ENCODE results near the gene CADM3. TPM values are rescaled to one million over a fixed set of nuclear protein-coding genes. Genes with fewer than 3 reads are reported as not detected.
A peak's percentile ranks its signal among the peaks of the same experiment; 100 is the strongest.

CADM3 gene
- 10 to 100 TPM in 1 of 2 donors, 1 to 10 TPM in 1; 4.0 to 12.5 TPM for total RNA-seq

- Histone ChIP-seq H3K4me3 (peak within 1 kb of the TSS; percentile 18 to 46), H3K9me3 (no peaks in the 10 kb centered on the region), H3K27me3 (peaks cover 6 to 23% of the 10 kb centered on the region in 2 donors), H3K27ac (peak within 1 kb of the TSS in 1 of 2 donors; percentile 15), H3K36me3 (no peaks in the 10 kb centered on the region), H3K4me1 (peaks cover 0 to 16% of the 10 kb centered on the region in 2 donors)
- DNase-seq (ENCODE audit: low spot score) = no peak
- TF ChIP-seq CTCF (IDR thresholded peaks at IDR 0.05) = no peak
Measured at GRCh38 chr1:159171254-159171687, at the start of gene CADM3. CADM3 (plus strand) TSS chr1:159171615; CDS start chr1:159171766, 151 bp downstream.

GRCh38 chr1:159122005-159122621, 49.3 kb upstream of the CADM3 start:
- Histone ChIP-seq H3K36me3 (no peaks in the 10 kb centered on the region), H3K9me3 (no peaks in the 10 kb centered on the region), H3K27ac (no peak overlapping the region), H3K4me1 (no peaks in the 10 kb centered on the region), H3K4me3 (no peak overlapping the region), H3K27me3 (no peaks in the 10 kb centered on the region)
- no peak for TF ChIP-seq CTCF (IDR thresholded peaks at IDR 0.05)
- no peak for DNase-seq (ENCODE audit: low spot score)

GRCh38 chr1:159123587-159123986, 47.8 kb upstream of the CADM3 start:
- DNase-seq (ENCODE audit: low spot score) = no peak
- Histone ChIP-seq H3K36me3 (no peaks in the 10 kb centered on the region), H3K4me1 (no peaks in the 10 kb centered on the region), H3K9me3 (no peaks in the 10 kb centered on the region), H3K4me3 (no peak overlapping the region), H3K27ac (no peak overlapping the region), H3K27me3 (no peaks in the 10 kb centered on the region)
- TF ChIP-seq CTCF (IDR thresholded peaks at IDR 0.05) = no peak

GRCh38 chr1:159132271-159132881, 39.0 kb upstream of the CADM3 start:
- Histone ChIP-seq H3K4me3 (no peak overlapping the region), H3K27ac (no peak overlapping the region), H3K9me3 (no peaks in the 10 kb centered on the region), H3K36me3 (no peaks in the 10 kb centered on the region), H3K27me3 (no peaks in the 10 kb centered on the region), H3K4me1 (no peaks in the 10 kb centered on the region)
- DNase-seq (ENCODE audit: low spot score) = no peak
- peak; percentile 55 to 80 for TF ChIP-seq CTCF (IDR thresholded peaks at IDR 0.05)

- no peak for DNase-seq (ENCODE audit: low spot score)
- H3K4me1 ChIP-seq = no peaks in the 10 kb centered on the region
- no peaks in the 10 kb centered on the region for H3K9me3 ChIP-seq
- no peak overlapping the region for H3K4me3 ChIP-seq
- TF ChIP-seq CTCF (IDR thresholded peaks at IDR 0.05) = no peak
- H3K27ac ChIP-seq = no peak overlapping the region
- H3K36me3 ChIP-seq = no peaks in the 10 kb centered on the region
- no peaks in the 10 kb centered on the region for H3K27me3 ChIP-seq
Measured at GRCh38 chr1:159140474-159140873, 30.9 kb upstream of the CADM3 start.

Measured in right atrium auricular region (tissue), 2 donors.